Fibroblast of skin of left biceps (primary cell): ENCODE results near the gene ARSB.

Source experiments
- DNase-seq, 2 experiments: peaks; one replicate each; pipeline ENCODE4 v3.0.0-alpha.2; 2013; ENCODE audit warnings: low read depth in 2 of 2

The ARSB gene

GRCh38 chr5:78805474-78806124 is 179.5 kb downstream of the ARSB start:
- no peak for DNase-seq

- no peak for DNase-seq
These were observed 180.1 kb downstream of the ARSB start for GRCh38 chr5:78804995-78805394.

DNA sequence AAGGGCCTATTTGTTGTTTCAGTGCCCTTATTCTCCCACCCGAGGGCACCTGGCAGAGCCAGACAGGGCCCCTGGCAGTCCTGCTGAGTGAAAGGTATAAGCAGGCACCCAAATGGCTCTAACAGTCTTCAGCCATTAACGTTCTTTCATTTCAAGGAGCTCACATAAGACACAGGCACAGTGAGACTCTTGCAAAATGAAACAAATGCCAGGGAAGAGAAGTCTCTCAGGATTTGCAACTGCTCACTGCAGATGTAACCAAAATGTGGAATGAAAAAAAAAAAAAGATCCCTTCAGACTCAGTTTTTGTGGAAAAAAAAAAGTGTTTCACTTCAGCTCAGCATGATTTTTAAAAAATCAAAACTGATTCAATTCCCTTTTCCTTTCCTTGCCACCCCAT is 181.2 kb downstream of the ARSB start:
- DNase-seq = no peak

DNA sequence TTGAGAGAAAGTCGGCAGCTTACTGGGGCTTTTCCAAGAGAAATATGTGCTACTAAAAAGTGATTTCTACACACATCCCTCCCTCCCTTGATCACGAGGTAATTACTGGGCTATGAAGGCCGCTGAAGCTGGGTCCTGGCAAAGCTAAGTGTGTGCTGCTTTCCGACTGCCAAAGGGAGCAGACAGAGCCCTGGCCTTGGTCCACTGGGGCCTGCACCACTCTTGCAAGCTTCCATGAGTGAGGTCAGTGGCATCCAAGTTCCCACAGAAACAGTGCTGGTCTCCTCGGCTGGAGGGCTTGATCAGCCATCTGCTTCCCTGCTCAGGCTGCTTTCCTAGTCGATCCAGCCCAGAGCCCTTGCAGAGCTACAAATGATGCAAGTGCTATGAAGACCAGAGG is 181.8 kb downstream of the ARSB start:
- DNase-seq = no peak

DNA sequence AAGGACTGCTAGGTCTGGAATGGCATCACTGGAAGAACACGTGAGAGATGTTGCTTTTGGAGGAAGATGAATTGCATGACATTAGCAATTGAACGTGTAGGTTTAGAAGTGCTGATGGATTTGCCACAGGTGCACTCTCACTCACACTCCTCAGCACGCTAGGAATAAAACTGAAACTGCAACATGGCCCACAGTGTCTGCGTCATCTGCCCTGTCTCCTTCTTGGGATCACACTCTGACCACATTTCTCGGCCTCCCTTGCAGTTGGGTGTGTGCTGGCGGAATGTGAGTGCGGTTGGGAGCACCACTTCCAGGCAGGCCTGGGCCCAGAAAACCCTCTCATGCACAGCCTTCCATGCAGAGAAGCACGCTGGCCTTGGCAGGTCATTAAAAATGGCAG is 183.7 kb downstream of the ARSB start:
- no peak for DNase-seq

DNA sequence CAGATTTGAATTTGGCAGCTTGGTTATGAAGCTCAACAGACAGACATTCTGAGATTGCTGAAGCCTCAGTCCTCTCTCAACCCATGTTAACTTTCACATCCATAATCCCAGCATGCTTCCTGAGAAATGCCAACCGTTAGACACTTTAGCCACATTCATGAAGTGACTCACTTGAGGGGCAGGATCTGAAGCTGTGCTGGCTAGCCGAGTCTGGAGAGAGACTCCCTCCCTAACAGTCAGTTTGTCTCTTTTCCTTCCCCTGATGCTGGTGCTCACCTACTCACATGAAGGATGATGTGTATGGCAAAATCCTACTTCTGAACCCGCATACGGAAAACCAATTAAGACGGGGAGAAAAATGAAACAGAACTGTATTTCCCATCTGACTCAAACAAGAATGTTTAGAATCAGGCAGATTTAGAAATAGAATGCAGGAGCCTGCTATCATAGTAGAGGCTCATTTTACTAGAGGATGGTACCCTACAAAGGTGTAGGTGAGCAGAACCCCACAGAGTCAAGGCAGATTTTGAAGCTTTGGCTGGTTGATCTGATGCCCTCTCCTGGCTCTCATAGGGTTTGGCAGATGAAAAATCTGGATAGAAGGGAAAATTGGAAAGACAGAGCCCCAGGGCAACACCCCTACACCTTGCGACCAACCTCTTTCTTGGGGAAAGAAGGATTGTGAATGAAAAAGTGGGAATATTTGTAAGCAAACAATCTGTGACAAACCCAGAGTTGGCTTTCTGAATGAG is 185.7 kb downstream of the ARSB start:
- no peak for DNase-seq

DNA sequence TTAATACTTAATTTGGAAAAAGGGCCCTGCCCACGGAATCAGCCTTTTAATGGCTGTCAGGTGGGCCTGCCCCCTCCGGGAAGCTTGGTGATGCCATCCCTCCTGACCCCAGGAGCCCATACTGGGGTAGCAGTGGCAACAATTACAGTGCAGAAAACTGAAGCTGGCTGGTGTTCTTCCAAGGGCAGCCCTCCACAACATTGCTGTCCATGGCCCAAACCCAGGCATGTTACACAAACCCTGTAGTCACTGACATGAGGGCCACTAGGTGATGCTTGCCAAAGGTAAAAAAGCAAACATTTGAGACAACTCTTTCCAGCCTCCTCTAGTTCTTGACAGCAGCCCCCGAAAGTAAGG is 186.5 kb downstream of the ARSB start:
- no peak for DNase-seq

DNA sequence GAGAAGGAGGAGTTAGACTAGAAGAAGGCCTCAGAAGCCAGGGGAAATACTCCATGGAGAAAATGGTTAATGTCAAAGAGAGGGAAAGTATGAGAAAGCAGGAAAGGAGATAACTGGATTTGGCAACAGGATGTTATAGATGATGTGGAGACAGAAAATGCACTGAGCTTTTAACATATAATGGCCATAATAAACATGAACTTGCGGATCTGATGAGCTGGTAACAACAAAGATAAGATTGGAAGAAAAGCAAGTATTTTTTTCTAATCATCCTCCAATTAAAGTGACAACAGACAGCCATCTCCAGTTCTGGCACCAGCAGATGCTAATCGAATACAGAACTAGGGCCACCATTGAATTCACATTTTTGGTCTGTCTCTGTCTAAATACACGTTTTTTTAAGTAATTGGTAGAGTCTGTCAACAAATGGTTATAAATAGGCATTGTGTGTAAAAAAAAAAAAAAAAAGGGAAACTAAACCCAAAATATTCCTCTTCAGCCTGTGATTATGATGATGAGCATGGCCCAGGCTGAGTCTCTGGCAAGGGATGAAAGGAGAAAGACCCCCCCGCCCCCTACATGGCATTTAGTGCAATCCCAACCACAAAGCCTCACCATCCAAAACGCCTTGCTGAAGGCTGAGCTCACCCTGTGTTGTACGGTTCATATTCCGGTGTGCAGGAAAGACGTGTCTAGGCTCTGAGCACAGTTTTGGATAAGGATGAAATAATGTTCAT is 187.0 kb downstream of the ARSB start:
- DNase-seq = no peak

GRCh38 chr5:78795757-78796156 is 189.4 kb downstream of the ARSB start:
- DNase-seq = peak; percentile 33 to 43

GRCh38 chr5:78794693-78795215 is 190.4 kb downstream of the ARSB start:
- no peak for DNase-seq

DNA sequence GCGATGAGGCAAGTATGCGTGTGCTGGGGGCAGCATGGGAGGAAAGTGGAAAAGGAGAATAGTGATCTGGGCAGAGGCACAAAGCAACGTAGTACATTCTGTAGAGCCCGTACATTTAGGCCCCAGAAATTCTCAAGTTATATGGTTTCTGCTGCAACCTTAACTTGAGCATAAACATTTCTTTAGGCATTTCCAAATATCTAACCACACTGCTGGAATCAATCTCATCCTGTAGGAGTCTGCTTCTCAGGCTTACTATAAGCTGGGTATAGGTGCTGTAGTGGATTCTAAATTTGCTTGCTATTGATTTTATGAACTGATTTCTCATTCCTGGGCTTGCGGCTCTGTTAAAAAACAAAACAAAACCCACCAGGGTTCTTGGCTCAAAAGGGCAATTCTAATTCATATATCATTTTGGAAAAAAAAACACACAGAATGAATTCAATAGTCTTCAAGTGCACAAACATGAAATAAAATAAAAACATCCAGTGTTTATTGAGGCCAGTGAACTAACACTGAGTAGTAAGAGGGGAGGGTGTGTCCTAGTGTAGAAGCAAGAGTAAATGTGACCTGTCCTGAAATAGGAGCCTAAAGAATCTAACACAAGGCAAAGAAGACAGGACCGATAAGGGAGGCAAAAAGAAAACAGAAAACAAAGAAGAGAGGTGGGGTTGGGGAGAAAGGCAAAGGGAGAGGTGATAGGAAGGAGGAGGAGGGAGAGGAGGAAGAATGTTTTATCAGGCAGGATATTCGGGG is 191.0 kb downstream of the ARSB start:
- DNase-seq = no peak

GRCh38 chr5:78792345-78793055 is 192.6 kb downstream of the ARSB start:
- DNase-seq = no peak

DNA sequence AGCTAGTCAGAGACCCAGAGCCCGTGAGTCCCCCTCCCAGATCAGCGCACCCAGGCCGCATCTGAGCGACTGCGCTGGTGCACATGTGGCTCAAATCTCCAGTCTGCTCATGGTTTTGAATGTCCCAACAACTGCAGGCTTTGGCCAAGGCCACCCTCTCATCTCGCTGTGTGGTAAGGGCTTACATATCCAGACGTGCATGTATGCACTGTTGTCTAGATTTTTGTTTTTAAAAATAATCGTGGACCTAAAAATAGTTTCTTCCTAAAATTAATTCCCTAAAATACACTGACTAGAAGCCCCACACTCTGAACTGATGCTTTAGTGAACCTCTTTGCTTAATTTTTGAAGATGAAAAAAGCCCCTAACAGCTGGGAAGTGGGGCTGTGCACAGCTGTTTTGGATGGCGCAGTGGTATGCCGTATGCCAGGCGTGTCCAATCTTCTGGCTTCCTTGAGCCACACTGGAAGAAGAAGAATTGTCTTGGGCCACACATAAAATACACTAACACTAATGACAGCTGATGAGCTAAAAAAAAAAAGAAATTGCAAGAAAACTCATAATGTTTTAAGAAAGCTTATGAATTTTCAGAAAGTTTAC is 193.5 kb downstream of the ARSB start:
- DNase-seq = no peak

DNA sequence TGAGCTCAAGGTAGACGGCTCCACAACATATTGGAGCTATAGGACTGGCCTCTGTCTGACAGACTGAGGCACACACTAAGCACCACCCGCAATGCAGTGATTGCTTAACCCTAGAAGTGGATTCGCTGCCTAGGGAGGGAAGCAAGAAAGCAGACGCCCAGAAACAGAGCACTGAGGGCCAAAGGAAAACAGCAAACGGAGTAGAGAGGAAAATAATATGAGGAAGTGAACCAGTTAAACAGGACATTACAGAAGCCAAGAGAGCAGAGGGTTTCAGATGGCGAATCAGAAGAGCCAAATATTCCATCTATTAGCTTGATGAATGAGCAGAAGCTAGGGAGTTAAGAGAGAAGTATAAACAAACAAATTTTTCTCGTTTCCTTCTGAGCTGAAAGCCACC is 197.3 kb downstream of the ARSB start:
- no peak for DNase-seq

- DNase-seq = no peak
These were observed 199.7 kb downstream of the ARSB start for GRCh38 chr5:78785454-78785853.

- DNase-seq = no peak
These were observed 201.5 kb downstream of the ARSB start for GRCh38 chr5:78783434-78784130.

DNA sequence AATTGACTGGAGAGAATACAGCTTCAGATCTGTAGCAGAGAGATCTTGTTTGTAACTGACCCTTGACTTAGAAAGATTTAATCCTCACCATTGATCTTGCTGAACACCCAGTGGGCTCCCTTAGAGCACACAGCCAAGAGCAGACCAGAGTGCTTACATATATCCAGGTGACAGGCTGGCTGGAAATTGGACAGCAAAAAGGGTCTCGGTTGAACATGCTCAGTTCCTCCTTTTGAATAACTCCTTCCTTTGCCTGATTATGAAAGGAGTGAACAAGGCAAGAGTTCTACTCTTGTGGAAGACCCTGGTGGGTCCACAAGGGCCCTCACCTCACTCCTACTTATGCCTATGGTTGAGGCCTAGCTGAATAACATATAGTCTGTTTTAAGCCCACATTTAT is 202.4 kb downstream of the ARSB start:
- no peak for DNase-seq

DNA sequence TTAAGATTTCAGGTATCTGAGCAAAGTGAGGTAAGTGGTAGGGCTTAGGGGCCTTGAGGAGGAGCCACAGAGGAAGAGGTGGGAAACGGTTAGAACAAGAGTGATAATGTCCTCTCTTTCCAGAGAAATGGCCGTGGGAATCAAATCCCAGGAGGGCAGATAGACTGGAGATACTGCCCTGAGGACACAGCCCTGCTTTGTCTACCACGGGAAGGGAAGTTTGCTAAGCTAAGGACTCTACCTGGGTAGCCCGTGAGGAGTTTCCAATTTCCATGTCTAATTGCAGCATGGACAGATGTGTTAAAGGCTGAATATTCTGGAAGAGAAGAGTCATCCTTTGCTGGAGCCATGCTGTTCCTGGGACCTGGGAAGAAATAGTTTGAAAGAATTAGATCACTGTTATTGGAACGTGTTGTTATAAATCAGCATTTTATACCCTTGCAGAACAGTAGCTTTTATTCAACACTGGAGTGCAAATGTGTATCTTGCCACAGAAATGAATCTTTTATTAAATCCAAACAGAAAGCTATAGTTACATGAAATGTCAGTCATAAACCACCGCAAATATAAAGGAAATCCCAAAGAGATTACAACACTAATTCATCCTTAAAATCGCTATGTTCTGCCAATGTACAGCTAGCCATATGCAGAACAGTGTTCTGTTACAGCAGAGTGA is 203.4 kb downstream of the ARSB start:
- DNase-seq = peak in 1 of 2 experiments; percentile 25

DNA sequence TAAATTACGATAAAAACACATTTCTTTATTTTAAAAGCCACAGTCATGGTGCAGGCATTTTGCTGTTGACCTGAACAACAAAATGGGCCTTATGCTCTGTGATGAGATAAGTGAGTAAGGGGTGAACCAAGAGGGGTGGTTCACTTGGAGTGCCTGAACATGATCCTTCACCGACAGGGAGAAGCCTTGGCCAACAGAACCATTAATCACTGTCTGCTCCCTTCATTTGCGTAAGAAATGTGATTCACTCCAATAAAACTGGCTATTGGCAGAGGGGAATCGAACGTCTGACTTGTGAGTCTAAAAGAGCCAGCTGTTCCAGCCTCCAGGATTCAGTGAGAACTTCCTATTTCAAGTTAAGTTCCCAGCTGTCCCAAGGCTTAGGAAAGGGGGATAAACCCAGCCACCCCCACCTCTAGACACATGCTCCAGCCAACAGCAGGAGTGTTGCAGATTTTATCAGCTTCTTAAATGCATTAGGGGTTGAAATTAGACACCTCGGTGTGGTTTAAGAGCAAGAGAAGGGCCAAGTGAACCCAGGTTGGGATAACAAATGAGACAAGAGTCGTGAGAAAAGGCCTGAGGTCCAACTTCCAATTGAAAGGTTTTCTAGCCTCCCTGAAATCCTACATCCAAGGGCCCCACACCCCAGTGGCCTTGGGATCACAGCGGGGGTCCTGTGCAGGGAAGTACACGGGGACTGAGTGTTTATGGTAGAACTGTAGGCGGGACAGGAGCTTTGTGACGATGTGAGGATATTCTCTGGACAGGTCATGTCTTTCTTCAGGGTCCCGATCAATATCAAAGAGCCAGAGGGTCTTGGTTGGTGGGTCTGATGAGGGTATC is 205.1 kb downstream of the ARSB start:
- peak; percentile 72 to 80 for DNase-seq
